Epithelial cell of esophagus (primary cell): ENCODE data around the gene SYNGR2.
A peak's percentile ranks its signal among the peaks of the same experiment; 100 is the strongest.
"Not testable (repeated sequence)": the region's sequence is repeated elsewhere in the genome, so short reads cannot be mapped to it uniquely, and the experiment has no call there.

Experiments used
- DNase-seq: peaks from one replicate; pipeline ENCODE4 v3.0.0; 2010; ENCODE audit warnings: low read depth
- H3K4me3 ChIP-seq: 2 replicates; pipeline ENCODE4 v1.5.1; 2011; ENCODE audit warnings: mild to moderate bottlenecking, low read length, control low read depth
- CTCF ChIP-seq: IDR thresholded peaks from 2 replicates; pipeline ENCODE4 v1.5.1; 2011; ENCODE audit warnings: low read depth, mild to moderate bottlenecking, low read length, control low read depth, inconsistent platforms; ENCODE audit not compliant: insufficient read depth; ENCODE audit errors: missing control alignments

SYNGR2 gene

GRCh38 chr17:78133971-78134898 is 34.1 kb upstream of the SYNGR2 start:
- H3K4me3 ChIP-seq = no peak overlapping the region
- peak; percentile 67 for TF ChIP-seq CTCF

GRCh38 chr17:78134899-78135385 is 33.4 kb upstream of the SYNGR2 start:
- TF ChIP-seq CTCF = no peak
- no peak for DNase-seq
- H3K4me3 ChIP-seq = no peak overlapping the region

More at GRCh38 chr17:78133971-78134898, 34.1 kb upstream of the SYNGR2 start:
- peak; percentile 78 for DNase-seq

- H3K4me3 ChIP-seq = no peak overlapping the region
Observed at GRCh38 chr17:78135858-78136500, 32.4 kb upstream of the SYNGR2 start.

GRCh38 chr17:78137392-78138203 is 30.8 kb upstream of the SYNGR2 start:
- DNase-seq = no peak
- no peak overlapping the region for H3K4me3 ChIP-seq
- peak; percentile 48 for TF ChIP-seq CTCF

More at GRCh38 chr17:78135858-78136500, 32.4 kb upstream of the SYNGR2 start:
- TF ChIP-seq CTCF = no peak
- DNase-seq = no peak

- no peak for TF ChIP-seq CTCF
- DNase-seq = no peak
- no peak overlapping the region for H3K4me3 ChIP-seq
Observed at GRCh38 chr17:78138204-78139060, 29.9 kb upstream of the SYNGR2 start.

GRCh38 chr17:78139861-78140168 is 28.6 kb upstream of the SYNGR2 start:
- H3K4me3 ChIP-seq, DNase-seq: not testable (repeated sequence)
